BLaER1 treated with 17β-estradiol and CSF1 and Interleukin-3, amounts not matched to agents 10 nM and 100 nM (cell line): ENCODE measurements around the gene LYPD8.
A peak's percentile ranks its signal among the peaks of the same experiment; 100 is the strongest.
"Not testable (repeated sequence)": the region's sequence is repeated elsewhere in the genome, so short reads cannot be mapped to it uniquely, and the experiment has no call there.

Experiments
- H3K27ac ChIP-seq, 11 experiments: shearing (Covaris generic); formaldehyde crosslinking; 2 replicates each; pipeline ENCODE4 v1.8.1; 2022
- H3K27me3 ChIP-seq, 11 experiments: shearing (Covaris generic); formaldehyde crosslinking; 2 replicates each; pipeline ENCODE4 v1.8.1; 2022
- H3K36me3 ChIP-seq, 11 experiments: shearing (Covaris generic); formaldehyde crosslinking; 2 replicates each; pipeline ENCODE4 v1.8.1; 2022
- H3K4me1 ChIP-seq, 10 experiments: shearing (Covaris generic); formaldehyde crosslinking; 2 replicates each; pipeline ENCODE4 v1.8.1; 2022
- H3K4me2 ChIP-seq, 11 experiments: shearing (Covaris generic); formaldehyde crosslinking; 2 replicates each; pipeline ENCODE4 v1.8.1; 2022
- H3K4me3 ChIP-seq, 10 experiments: shearing (Covaris generic); formaldehyde crosslinking; 2 replicates each; pipeline ENCODE4 v1.8.1; 2022
- H3K9ac ChIP-seq, 11 experiments: shearing (Covaris generic); formaldehyde crosslinking; 2 replicates each; pipeline ENCODE4 v1.8.1; 2022
- H3K9me3 ChIP-seq, 11 experiments: shearing (Covaris generic); formaldehyde crosslinking; replicated peaks in 1 of 11; 2 replicates each; pipeline ENCODE4 v1.8.1; 2022
- H4K20me1 ChIP-seq, 11 experiments: shearing (Covaris generic); formaldehyde crosslinking; 2 replicates each; pipeline ENCODE4 v1.8.1; 2022
- Cebpa-rat ChIP-seq, 11 experiments: shearing (Covaris generic); IDR thresholded peaks; 2 replicates each; pipeline ENCODE4 v1.8.1; 2022

Gene LYPD8

DNA sequence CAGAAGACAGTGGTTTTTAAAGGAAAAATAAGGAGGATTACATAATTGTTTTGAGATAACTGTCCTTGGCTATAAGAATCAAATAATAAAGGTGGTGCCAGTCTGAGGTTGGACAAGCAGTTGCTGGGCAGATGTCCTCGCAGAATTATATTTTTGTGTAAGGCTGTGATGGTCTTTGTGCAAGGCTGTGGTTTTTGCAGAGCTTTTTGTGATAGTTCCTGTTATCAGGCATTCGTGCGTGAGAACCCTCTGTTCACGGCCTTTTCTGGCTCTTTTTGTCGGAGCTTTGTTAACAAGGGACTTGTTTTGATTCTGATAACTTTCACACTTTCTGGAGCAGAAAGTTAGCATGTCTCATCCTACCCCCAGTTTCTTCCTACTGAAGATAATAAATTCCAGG lies 36.8 kb upstream of the LYPD8 start:
- peak overlapping the region in 8 of 11 experiments; percentile 31 to 70 (median 64); a peak in 16 of 22 replicates for H3K9ac ChIP-seq
- H3K4me3 ChIP-seq, result peak overlapping the region in 1 of 10 experiments; percentile 0; a peak in 4 of 20 replicates
- peak in 5 of 11 experiments; percentile 14 to 71 (median 24); a peak in 4 of 22 replicates for TF ChIP-seq Cebpa-rat (IDR thresholded peaks at IDR 0.05)
- no peaks in the 10 kb centered on the region for H4K20me1 ChIP-seq
- 0 out of 22 replicates have a peak, but pooled peaks cover 0 to 4% (median 0%) of the 10 kb centered on the region in 11 experiments for H3K36me3 ChIP-seq
- H3K27me3 ChIP-seq, result no peaks in the 10 kb centered on the region
- peaks cover 44 to 72% (median 68%) of the 10 kb centered on the region in 10 experiments for H3K4me1 ChIP-seq
- peak overlapping the region; percentile 59 to 82 (median 75) for H3K4me2 ChIP-seq
- H3K9me3 ChIP-seq, result peaks cover 29 to 50% (median 39%) of the 10 kb centered on the region in 11 experiments
- peak overlapping the region in 10 of 11 experiments; percentile 13 to 84 (median 80); a peak in 20 of 22 replicates for H3K27ac ChIP-seq

DNA sequence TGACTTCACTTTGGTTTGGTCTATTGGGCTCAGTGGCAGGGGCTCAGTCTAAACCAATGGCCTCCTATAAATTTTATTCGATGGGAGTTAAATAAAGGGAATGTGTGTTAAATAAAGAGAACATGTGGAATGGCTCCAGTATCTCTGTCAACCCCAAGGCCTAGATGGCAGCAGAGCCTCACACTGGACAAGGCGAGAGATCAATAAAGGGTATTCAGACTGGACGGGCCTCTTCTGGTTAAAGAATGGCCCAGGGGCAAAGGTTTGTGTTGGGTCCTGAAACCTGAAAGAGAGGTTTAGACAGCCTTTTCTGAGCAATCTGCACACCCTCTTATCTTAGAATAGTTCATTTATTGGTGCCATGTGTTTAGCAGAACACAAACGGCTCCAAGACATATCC lies 35.5 kb upstream of the LYPD8 start:
- Histone ChIP-seq H3K4me3 (0 out of 20 replicates have a peak overlapping the region, but pooled peaks of 1 of the 10 experiments have one; percentile 17), H4K20me1 (no peaks in the 10 kb centered on the region), H3K9me3 (peaks cover 19 to 40% (median 27%) of the 10 kb centered on the region in 11 experiments), H3K36me3 (0 out of 22 replicates have a peak, but pooled peaks cover 0 to 4% (median 0%) of the 10 kb centered on the region in 11 experiments), H3K27me3 (no peaks in the 10 kb centered on the region), H3K9ac (no peak overlapping the region), H3K27ac (peak overlapping the region in 8 of 11 experiments; percentile 69 to 84 (median 80); a peak in 18 of 22 replicates), H3K4me1 (peaks cover 57 to 86% (median 81%) of the 10 kb centered on the region in 10 experiments), H3K4me2 (peak overlapping the region; percentile 59 to 82 (median 75))
- TF ChIP-seq Cebpa-rat (IDR thresholded peaks at IDR 0.05), result no peak

DNA sequence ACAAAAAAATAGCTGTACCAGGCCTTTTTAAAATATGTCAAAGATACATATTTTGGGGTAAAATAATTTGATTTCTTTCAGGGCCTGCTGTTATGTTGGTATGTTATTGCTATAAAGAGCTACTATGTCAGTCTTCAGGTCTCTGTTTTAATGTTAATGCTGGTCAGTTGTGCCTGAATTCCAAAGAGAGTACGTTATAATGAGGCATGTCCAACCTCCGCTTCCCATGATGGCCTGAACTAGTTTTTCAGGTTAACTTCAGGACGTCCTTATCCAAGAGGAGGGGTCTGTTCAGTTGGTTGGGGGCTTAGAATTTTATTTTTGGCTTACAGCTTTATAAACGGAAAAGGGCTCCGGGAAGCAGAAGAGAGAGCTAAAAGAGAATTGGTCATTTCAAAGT lies 34.9 kb upstream of the LYPD8 start:
- TF ChIP-seq Cebpa-rat (IDR thresholded peaks at IDR 0.05), result no peak
- H3K9me3 ChIP-seq, result peaks cover 14 to 34% (median 22%) of the 10 kb centered on the region in 11 experiments

DNA sequence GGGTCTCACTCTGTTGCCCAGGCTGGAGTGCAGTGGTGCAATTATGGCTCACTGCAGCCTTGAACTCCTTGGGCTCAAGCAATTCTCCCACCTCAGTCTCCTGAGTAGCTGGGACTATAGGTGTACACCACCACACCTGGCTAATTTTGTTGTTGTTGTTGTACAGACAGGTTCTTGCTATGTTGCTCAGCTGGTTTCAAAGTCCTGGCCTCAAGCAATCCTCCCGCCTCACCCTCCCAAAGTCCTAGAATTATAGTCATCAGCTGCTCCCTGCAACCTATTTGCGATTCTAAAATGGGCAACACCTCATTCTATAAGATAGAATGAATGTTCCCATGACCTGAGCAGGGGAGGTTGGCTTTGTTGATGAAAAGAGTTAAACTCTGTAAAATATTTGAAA lies 33.8 kb upstream of the LYPD8 start:
- not testable (repeated sequence) for H3K27me3 ChIP-seq, H3K27ac ChIP-seq, H3K9ac ChIP-seq, H4K20me1 ChIP-seq, H3K4me3 ChIP-seq, H3K36me3 ChIP-seq
- peak overlapping the region in 8 of 11 experiments; percentile 72 to 87 (median 79); a peak in 14 of 22 replicates for H3K4me2 ChIP-seq
- peaks cover 66 to 100% (median 93%) of the 10 kb centered on the region in 10 experiments for H3K4me1 ChIP-seq
- H3K9me3 ChIP-seq, result peaks cover 3 to 23% (median 11%) of the 10 kb centered on the region in 11 experiments

More for the DNA sequence above, 34.9 kb upstream of the LYPD8 start:
- H3K4me3 ChIP-seq, result 0 out of 20 replicates have a peak overlapping the region, but pooled peaks of 1 of the 10 experiments have one; percentile 17
- no peaks in the 10 kb centered on the region for H4K20me1 ChIP-seq
- 0 out of 22 replicates have a peak, but pooled peaks cover 0 to 4% (median 0%) of the 10 kb centered on the region in 11 experiments for H3K36me3 ChIP-seq
- no peaks in the 10 kb centered on the region for H3K27me3 ChIP-seq
- peak overlapping the region in 5 of 11 experiments; percentile 72 to 84 (median 81); a peak in 8 of 22 replicates for H3K27ac ChIP-seq
- peak overlapping the region in 8 of 11 experiments; percentile 69 to 79 (median 76); a peak in 12 of 22 replicates for H3K4me2 ChIP-seq
- H3K9ac ChIP-seq, result no peak overlapping the region
- H3K4me1 ChIP-seq, result peaks cover 63 to 91% (median 87%) of the 10 kb centered on the region in 10 experiments

DNA sequence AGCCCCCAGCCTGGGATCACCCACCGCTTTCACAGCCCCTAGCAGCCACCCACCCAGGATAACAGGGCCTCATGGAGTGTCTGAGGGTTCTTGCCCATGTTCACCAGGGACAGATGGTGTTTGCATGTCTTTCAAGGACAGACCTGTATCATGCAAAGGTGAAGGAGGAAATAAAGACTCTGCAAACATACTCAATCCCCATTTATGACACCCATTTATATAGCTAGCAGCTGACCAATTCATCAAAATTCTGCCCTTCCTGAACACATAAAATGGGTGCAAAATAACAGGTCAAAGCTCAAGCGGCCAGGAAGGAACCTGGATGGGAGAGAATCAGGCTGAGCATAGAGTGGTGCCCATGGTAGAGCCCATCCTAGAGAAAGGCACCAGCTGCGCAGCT lies 32.8 kb upstream of the LYPD8 start:
- H3K9me3 ChIP-seq, result peaks cover 0 to 20% (median 8%) of the 10 kb centered on the region in 11 experiments; a peak in 7 of 22 replicates
- peaks cover 57 to 100% (median 90%) of the 10 kb centered on the region in 10 experiments for H3K4me1 ChIP-seq
- no peaks in the 10 kb centered on the region for H4K20me1 ChIP-seq
- no peaks in the 10 kb centered on the region for H3K27me3 ChIP-seq
- peak overlapping the region in 2 of 11 experiments; percentile 17 to 23; a peak in 3 of 22 replicates for H3K27ac ChIP-seq
- H3K9ac ChIP-seq, result no peak overlapping the region
- TF ChIP-seq Cebpa-rat (IDR thresholded peaks at IDR 0.05), result no peak
- peak overlapping the region in 10 of 11 experiments; percentile 3 to 87 (median 76); a peak in 18 of 22 replicates for H3K4me2 ChIP-seq
- no peaks in the 10 kb centered on the region for H3K36me3 ChIP-seq
- no peak overlapping the region for H3K4me3 ChIP-seq

DNA sequence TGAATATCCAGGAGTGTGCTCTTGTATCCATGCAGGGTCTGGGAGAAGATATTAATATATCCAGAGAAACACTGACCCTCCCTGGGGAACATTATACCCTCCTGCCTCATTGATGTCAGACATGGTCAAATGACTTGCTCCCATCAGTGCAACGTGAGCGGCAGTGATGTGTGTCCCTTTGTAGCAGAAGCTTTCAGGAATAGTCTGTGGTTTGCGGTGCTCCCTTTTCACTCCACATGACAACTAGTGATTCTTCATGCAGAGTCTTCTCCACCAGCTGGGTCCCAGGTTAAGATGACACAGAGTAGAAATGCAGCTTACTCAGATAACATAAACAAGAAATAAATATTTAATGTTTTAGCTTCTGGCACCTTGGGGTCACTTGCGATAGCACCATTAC lies 31.9 kb upstream of the LYPD8 start:
- no peaks in the 10 kb centered on the region for H3K36me3 ChIP-seq
- H3K4me3 ChIP-seq, result peak overlapping the region in 2 of 10 experiments; percentile 1 to 9; a peak in 2 of 20 replicates
- H3K27me3 ChIP-seq, result no peaks in the 10 kb centered on the region
- H4K20me1 ChIP-seq, result no peaks in the 10 kb centered on the region
- peaks cover 0 to 23% (median 10%) of the 10 kb centered on the region in 11 experiments; a peak in 13 of 22 replicates for H3K9me3 ChIP-seq
- H3K4me2 ChIP-seq, result peak overlapping the region; percentile 32 to 87 (median 74)
- no peak for TF ChIP-seq Cebpa-rat (IDR thresholded peaks at IDR 0.05)
- H3K27ac ChIP-seq, result peak overlapping the region in 7 of 11 experiments; percentile 34 to 60 (median 46); a peak in 12 of 22 replicates
- peaks cover 49 to 99% (median 85%) of the 10 kb centered on the region in 10 experiments for H3K4me1 ChIP-seq
- peak overlapping the region in 3 of 11 experiments; percentile 6 to 9 (median 9); a peak in 1 of 22 replicates for H3K9ac ChIP-seq

DNA sequence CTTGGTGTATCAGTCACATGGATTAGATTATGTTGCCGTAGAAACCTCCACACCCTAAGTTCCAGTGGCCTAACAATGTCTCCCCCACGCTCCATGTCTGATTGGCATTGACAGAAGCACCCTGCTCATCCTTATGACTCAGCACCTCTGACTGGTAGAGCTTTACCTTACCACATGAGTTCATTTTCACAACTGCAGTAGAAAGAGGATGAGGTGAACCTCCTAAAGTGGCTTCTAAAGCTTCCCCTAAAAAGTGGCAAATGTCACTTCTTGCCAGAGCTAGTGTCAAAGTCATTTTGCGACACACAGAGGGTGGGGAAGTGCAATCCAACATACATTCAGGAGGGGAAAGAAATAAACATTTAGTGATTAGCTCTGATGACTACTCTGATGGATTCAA lies 30.6 kb upstream of the LYPD8 start:
- peak in 1 of 11 experiments; percentile 47; a peak in 1 of 22 replicates for TF ChIP-seq Cebpa-rat (IDR thresholded peaks at IDR 0.05)
- H4K20me1 ChIP-seq, result no peaks in the 10 kb centered on the region
- peaks cover 0 to 3% (median 0%) of the 10 kb centered on the region in 11 experiments; a peak in 1 of 22 replicates for H3K36me3 ChIP-seq
- no peak overlapping the region for H3K4me3 ChIP-seq
- peak overlapping the region in 7 of 11 experiments; percentile 34 to 60 (median 44); a peak in 10 of 22 replicates for H3K27ac ChIP-seq
- no peak overlapping the region for H3K9ac ChIP-seq
- H3K4me1 ChIP-seq, result peaks cover 36 to 88% (median 72%) of the 10 kb centered on the region in 10 experiments
- H3K9me3 ChIP-seq, result peaks cover 9 to 32% (median 21%) of the 10 kb centered on the region in 11 experiments
- no peaks in the 10 kb centered on the region for H3K27me3 ChIP-seq
- H3K4me2 ChIP-seq, result peak overlapping the region; percentile 32 to 87 (median 74); a peak in 20 of 22 replicates

DNA sequence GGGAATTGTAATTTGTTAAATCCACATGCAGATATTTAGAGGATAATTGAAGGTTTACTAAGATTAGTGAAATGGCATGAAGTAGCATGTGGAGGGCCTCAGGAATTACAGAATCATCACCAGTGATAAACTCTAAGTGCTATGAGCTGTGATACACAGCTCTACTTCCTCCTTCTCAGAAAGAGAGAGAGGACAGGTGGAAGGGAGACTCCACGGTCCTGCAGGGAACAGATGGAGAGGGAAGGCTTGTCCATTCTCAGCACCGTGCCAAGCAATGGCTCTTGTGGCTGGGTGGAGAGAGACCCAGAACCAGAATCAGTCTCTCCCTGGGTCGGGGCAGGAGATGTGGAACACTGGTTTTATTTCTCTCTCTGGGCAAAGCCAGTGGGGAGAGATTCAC lies 27.8 kb upstream of the LYPD8 start:
- Histone ChIP-seq H3K4me2 (peak overlapping the region in 6 of 11 experiments; percentile 7 to 87 (median 21); a peak in 8 of 22 replicates), H3K27ac (no peak overlapping the region), H3K36me3 (peaks cover 0 to 5% (median 0%) of the 10 kb centered on the region in 11 experiments; a peak in 1 of 22 replicates), H4K20me1 (no peaks in the 10 kb centered on the region), H3K4me1 (peaks cover 32 to 61% (median 48%) of the 10 kb centered on the region in 10 experiments), H3K9ac (no peak overlapping the region), H3K9me3 (peaks cover 28 to 52% (median 43%) of the 10 kb centered on the region in 11 experiments), H3K27me3 (no peaks in the 10 kb centered on the region), H3K4me3 (no peak overlapping the region)
- TF ChIP-seq Cebpa-rat (IDR thresholded peaks at IDR 0.05), result no peak
